Measurements from ENCODE around the gene PSMB3. TPM values are rescaled to one million over a fixed set of nuclear protein-coding genes. Genes with fewer than 3 reads are reported as not detected.

PSMB3 gene
- total and polyA plus RNA-seq, 3 donors from 2014 or later, result 111 to 144 (median 113) TPM

DNA sequence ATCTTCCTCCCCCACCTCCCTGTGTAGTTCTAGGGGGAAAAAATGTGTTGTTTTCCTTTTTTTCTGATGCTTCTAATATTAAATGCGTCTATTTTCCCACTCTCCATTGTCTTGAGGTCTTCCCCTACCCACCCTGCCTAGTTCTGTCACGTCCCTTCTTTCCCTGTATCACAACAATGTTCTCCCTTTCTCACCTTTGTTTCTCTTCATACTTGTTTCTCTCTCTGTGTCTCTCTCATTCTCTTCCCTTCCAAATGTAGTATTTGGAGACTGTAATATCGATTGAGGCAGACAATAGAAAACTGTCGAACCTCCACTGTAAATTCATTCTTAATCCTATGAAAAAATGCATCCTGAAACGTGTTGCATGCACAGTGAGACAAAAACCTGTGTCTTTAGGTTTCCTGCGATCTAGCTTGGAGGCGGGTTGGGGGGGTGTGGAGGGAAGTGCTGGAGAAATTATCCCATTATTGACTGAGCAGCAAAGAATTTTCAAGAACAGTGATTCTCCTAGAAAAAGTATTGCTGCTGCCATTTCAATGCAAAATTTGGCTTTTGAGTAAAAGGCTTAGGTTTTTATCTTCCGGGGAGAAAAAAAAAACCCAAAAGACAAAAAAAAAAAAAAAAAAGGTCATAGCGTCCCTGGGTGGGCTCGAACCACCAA, 1.3 kb upstream of the PSMB3 start:
- Histone ChIP-seq H3K36me3 (ENCODE audit: low read depth, missing control alignments) (no peaks in the 10 kb centered on the region), H3K4me1 (peaks cover 32% of the 10 kb centered on the region), H3K27me3 (no peaks in the 10 kb centered on the region), H3K4me3 (peak overlapping the region; percentile 84 to 93), H3K27ac (peak overlapping the region in 1 of 2 donors; percentile 76), H3K9me3 (no peaks in the 10 kb centered on the region)
- TF ChIP-seq POLR2A (IDR thresholded peaks at IDR 0.05), result no peak
- TF ChIP-seq, protein P1, sequence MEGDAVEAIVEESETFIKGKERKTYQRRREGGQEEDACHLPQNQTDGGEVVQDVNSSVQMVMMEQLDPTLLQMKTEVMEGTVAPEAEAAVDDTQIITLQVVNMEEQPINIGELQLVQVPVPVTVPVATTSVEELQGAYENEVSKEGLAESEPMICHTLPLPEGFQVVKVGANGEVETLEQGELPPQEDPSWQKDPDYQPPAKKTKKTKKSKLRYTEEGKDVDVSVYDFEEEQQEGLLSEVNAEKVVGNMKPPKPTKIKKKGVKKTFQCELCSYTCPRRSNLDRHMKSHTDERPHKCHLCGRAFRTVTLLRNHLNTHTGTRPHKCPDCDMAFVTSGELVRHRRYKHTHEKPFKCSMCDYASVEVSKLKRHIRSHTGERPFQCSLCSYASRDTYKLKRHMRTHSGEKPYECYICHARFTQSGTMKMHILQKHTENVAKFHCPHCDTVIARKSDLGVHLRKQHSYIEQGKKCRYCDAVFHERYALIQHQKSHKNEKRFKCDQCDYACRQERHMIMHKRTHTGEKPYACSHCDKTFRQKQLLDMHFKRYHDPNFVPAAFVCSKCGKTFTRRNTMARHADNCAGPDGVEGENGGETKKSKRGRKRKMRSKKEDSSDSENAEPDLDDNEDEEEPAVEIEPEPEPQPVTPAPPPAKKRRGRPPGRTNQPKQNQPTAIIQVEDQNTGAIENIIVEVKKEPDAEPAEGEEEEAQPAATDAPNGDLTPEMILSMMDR (IDR thresholded peaks at IDR 0.05), result no peak
- intact Hi-C loops (cut with DNase I; ENCODE audit: low total_unique reads), result no loop called here
- 3 to 4% methylated on average over 10 of the region's 10 CpGs for WGBS, 2 donors
- no peak for DNase-seq

DNA sequence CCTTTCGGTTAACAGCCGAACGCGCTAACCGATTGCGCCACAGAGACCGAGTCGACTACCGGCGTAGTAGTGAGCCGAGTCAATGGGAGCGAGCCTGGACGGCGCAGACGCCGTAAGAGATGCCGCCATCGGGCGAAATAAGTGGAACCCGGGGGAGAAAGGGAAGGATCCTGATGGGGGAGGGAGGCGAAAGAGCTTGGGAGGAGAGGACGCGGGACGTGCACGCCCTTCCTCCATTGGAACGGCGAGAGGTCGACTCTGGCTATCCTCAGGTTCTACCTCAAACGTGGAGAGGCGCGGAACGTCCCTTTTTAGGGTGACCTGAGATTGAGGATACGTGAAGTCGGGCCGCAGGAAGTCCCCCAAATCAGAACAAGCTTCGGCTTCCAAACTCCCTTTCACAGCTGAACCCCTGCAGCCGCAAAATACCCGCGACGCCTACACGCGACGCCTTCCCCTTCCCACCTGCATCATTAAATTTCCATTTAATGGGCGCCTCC, 683 bp upstream of the PSMB3 start:
- H3K36me3 ChIP-seq (ENCODE audit: low read depth, missing control alignments), result no peaks in the 10 kb centered on the region
- peak overlapping the region; percentile 39 to 76 for H3K27ac ChIP-seq
- H3K9me3 ChIP-seq, result no peaks in the 10 kb centered on the region
- peak overlapping the region; percentile 84 to 93 for H3K4me3 ChIP-seq
- 0 to 1% methylated on average over 44 of the region's 44 CpGs for WGBS, 2 donors
- DNase-seq, result peak; percentile 92
- TF ChIP-seq, protein P1 (IDR thresholded peaks at IDR 0.05), result no peak
- TF ChIP-seq POLR2A (IDR thresholded peaks at IDR 0.05), result no peak
- intact Hi-C loops (cut with DNase I; ENCODE audit: low total_unique reads), result no loop called here
- H3K27me3 ChIP-seq, result no peaks in the 10 kb centered on the region
- H3K4me1 ChIP-seq, result peaks cover 26% of the 10 kb centered on the region

DNA sequence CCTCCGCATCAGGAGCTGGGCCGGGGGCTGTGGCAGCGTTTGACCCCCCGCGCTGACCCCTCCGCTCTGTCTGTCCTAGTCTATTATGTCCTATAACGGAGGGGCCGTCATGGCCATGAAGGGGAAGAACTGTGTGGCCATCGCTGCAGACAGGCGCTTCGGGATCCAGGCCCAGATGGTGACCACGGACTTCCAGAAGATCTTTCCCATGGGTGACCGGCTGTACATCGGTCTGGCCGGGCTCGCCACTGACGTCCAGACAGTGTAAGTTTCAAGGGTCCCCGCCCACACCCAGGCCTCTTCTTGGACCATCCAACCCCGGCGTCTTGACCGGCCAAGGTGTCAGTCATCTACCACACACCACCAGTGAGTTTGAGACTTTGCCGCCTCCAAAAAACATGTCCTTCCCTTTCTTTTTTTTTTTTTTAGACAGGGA, 548 bp downstream of the PSMB3 start:
- WGBS, 2 donors, result 4 to 5% methylated on average over 18 to 21 of the region's 22 CpGs
- no peak for DNase-seq
- TF ChIP-seq, protein P1 (IDR thresholded peaks at IDR 0.05), result no peak
- peak overlapping the region; percentile 27 to 76 for H3K27ac ChIP-seq
- H3K4me1 ChIP-seq, result peaks cover 22% of the 10 kb centered on the region
- H3K27me3 ChIP-seq, result no peaks in the 10 kb centered on the region
- no peaks in the 10 kb centered on the region for H3K36me3 ChIP-seq (ENCODE audit: low read depth, missing control alignments)
- peak overlapping the region; percentile 84 to 93 for H3K4me3 ChIP-seq
- H3K9me3 ChIP-seq, result no peaks in the 10 kb centered on the region
- intact Hi-C loops (cut with DNase I; ENCODE audit: low total_unique reads), result no loop called here

DNA sequence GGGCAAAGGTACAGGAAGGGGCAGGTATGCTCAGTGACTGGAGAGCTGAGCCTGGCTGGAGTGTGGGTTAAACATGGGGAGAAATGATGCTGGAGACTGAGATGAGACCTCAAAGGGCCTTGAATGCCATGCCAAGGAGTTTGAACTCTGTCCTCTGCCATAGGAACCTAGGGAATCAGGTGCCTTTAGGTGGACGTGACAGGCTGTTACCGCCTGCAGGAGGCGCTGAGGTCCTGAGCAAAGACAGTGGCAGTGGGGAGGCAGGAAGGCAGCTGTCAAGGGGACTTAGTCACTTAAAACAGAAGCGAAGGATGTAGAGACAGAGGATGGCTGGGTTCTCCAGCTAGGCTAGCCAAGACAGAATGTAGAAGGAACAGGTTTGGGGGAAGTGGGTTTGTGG, 9.1 kb downstream of the PSMB3 start:
- H3K4me3 ChIP-seq, result no peak overlapping the region
- H3K9me3 ChIP-seq, result no peaks in the 10 kb centered on the region
- H3K36me3 ChIP-seq (ENCODE audit: low read depth, missing control alignments), result peaks cover 5% of the 10 kb centered on the region
- no peaks in the 10 kb centered on the region for H3K4me1 ChIP-seq
- H3K27ac ChIP-seq, result no peak overlapping the region
- no peak for DNase-seq
- 85 to 89% methylated on average over 4 of the region's 4 CpGs for WGBS, 2 donors
- TF ChIP-seq, protein P1 (IDR thresholded peaks at IDR 0.05), result no peak
- H3K27me3 ChIP-seq, result no peaks in the 10 kb centered on the region
- intact Hi-C loops (cut with DNase I; ENCODE audit: low total_unique reads), result no loop called here

- Histone ChIP-seq H3K4me1 (no peaks in the 10 kb centered on the region), H3K36me3 (ENCODE audit: low read depth, missing control alignments) (peaks cover 5% of the 10 kb centered on the region), H3K4me3 (no peak overlapping the region), H3K9me3 (no peaks in the 10 kb centered on the region), H3K27me3 (no peaks in the 10 kb centered on the region), H3K27ac (no peak overlapping the region)
- no peak for DNase-seq
- 73 to 88% methylated on average over 2 to 3 of the region's 3 CpGs for WGBS, 2 donors
- TF ChIP-seq, protein P1 (IDR thresholded peaks at IDR 0.05), result no peak
- no peak for TF ChIP-seq POLR2A (IDR thresholded peaks at IDR 0.05)
- intact Hi-C loops (cut with DNase I; ENCODE audit: low total_unique reads), result no loop called here
These were observed 9.7 kb downstream of the PSMB3 start for GRCh38 chr17:38762231-38762630.
